ENCODE data around the gene PHF8. TPM values are rescaled to one million over a fixed set of nuclear protein-coding genes. Genes with fewer than 3 reads are reported as not detected.

PHF8 gene
- total RNA-seq, 5 donors from 2014 or later (not counting 1 experiment from before 2014, with no cell fraction given), result 52.3 to 68.1 (median 63.7) TPM

GRCh38 chrX:54085666-54086065 is 41.4 kb upstream of the PHF8 start:
- no peaks in the 10 kb centered on the region for H3K27me3 ChIP-seq (replicated peaks in 1 of 2; ENCODE audit: control insufficient read depth in 2 of 2, extremely low read depth in 1 of 2, insufficient read depth in 2 of 2, low read length in 1 of 2)
- H3K36me3 Mint-ChIP-seq, result peaks cover 23% of the 10 kb centered on the region
- DNase-seq (no peak), ATAC-seq (replicated peaks in 1 of 4) (no peak)
- 85% methylated on average over 2 of the region's 6 CpGs for WGBS (ENCODE audit: insufficient coverage)
- H3K9me3 Mint-ChIP-seq, result no peaks in the 10 kb centered on the region
- H3K4me1 Mint-ChIP-seq, result no peaks in the 10 kb centered on the region
- peaks cover 0 to 5% of the 10 kb centered on the region in 2 donors for H3K36me3 ChIP-seq (ENCODE audit: control insufficient read depth in 2 of 2, extremely low read depth in 1 of 2, insufficient read depth in 1 of 2, low read length in 1 of 2)
- H3K4me1 ChIP-seq (ENCODE audit: control insufficient read depth in 1 of 2, extremely low read depth in 1 of 2, insufficient read depth in 2 of 2, low read length in 2 of 2), result no peaks in the 10 kb centered on the region
- H3K27ac Mint-ChIP-seq, result no peak overlapping the region
- CTCF ChIA-PET, result no interaction called here
- H3K27me3 Mint-ChIP-seq, result no peaks in the 10 kb centered on the region
- no peaks in the 10 kb centered on the region for H3K9me3 ChIP-seq
- H3K4me3 ChIP-seq (ENCODE audit: control insufficient read depth in 1 of 2, extremely low read depth in 1 of 2, low read length in 1 of 2), result no peak overlapping the region
- H3K4me3 Mint-ChIP-seq, result no peak overlapping the region
- POLR2A ChIA-PET, result no interaction called here
- H3K27ac ChIP-seq (ENCODE audit: low read length), result no peak overlapping the region

DNA sequence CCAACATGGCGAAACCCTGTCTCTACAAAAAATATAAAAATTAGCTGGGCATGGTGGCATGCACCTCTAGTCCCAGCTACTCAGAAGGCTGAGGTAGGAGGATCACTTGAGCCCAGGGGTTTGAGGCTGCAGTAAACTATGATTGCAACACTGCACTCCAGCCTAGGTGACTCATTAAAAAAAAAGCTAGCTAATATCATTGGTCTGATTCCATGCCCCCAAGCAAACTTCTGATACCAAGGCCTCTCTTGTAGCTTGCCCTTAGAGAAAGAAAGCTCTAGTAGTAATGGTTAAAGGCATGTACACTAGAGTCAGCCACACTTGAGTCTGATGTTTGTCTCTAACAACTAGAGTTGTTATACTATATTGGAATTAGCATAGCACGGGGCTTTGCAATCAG is 32.6 kb upstream of the PHF8 start:
- no peaks in the 10 kb centered on the region for H3K27me3 ChIP-seq (replicated peaks in 1 of 2; ENCODE audit: control insufficient read depth in 2 of 2, extremely low read depth in 1 of 2, insufficient read depth in 2 of 2, low read length in 1 of 2)
- no peaks in the 10 kb centered on the region for H3K9me3 ChIP-seq
- Mint-ChIP-seq H3K27me3 (no peaks in the 10 kb centered on the region), H3K27ac (no peak overlapping the region), H3K36me3 (peaks cover 10% of the 10 kb centered on the region), H3K4me3 (no peak overlapping the region), H3K9me3 (no peaks in the 10 kb centered on the region), H3K4me1 (no peaks in the 10 kb centered on the region)
- no peaks in the 10 kb centered on the region for H3K4me1 ChIP-seq (ENCODE audit: control insufficient read depth in 1 of 2, extremely low read depth in 1 of 2, insufficient read depth in 2 of 2, low read length in 2 of 2)
- DNase-seq (no peak), ATAC-seq (replicated peaks in 1 of 4) (no peak)
- H3K4me3 ChIP-seq (ENCODE audit: control insufficient read depth in 1 of 2, extremely low read depth in 1 of 2, low read length in 1 of 2), result no peak overlapping the region
- peaks cover 0 to 7% of the 10 kb centered on the region in 2 donors for H3K36me3 ChIP-seq (ENCODE audit: control insufficient read depth in 2 of 2, extremely low read depth in 1 of 2, insufficient read depth in 1 of 2, low read length in 1 of 2)
- ChIA-PET CTCF (no interaction called here), POLR2A (no interaction called here)
- no CpG with 5 or more reads among the region's 2 CpGs for WGBS (ENCODE audit: insufficient coverage)
- no peak overlapping the region for H3K27ac ChIP-seq (ENCODE audit: low read length)

DNA sequence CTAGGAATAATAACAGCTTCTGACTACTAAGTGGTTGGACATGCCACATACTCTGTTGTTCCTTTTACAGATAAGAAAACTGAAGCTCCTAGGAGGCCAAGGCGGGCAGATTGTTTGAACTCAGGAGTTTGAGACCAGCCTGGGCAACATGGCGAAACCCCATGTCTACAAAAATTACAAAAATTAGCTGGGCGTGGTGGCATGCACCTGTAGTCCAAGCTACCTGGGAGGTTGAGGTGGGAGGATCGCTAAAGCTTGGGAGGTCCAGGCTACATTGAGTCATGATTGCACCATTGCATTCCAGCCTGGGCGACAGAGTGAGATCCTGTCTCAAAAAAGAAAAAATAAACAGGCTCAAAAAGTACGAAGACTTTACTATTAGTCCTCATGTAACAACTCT is 30.6 kb upstream of the PHF8 start:
- DNase-seq, result no peak
- Histone ChIP-seq H3K4me1 (ENCODE audit: control insufficient read depth in 1 of 2, extremely low read depth in 1 of 2, insufficient read depth in 2 of 2, low read length in 2 of 2) (no peaks in the 10 kb centered on the region), H3K9me3 (no peaks in the 10 kb centered on the region), H3K4me3 (ENCODE audit: control insufficient read depth in 1 of 2, extremely low read depth in 1 of 2, low read length in 1 of 2) (no peak overlapping the region), H3K27me3 (replicated peaks in 1 of 2; ENCODE audit: control insufficient read depth in 2 of 2, extremely low read depth in 1 of 2, insufficient read depth in 2 of 2, low read length in 1 of 2) (no peaks in the 10 kb centered on the region), H3K27ac (ENCODE audit: low read length) (no peak overlapping the region), H3K36me3 (ENCODE audit: control insufficient read depth in 2 of 2, extremely low read depth in 1 of 2, insufficient read depth in 1 of 2, low read length in 1 of 2) (peaks cover 0 to 7% of the 10 kb centered on the region in 2 donors)
- no peaks in the 10 kb centered on the region for H3K27me3 Mint-ChIP-seq
- no peaks in the 10 kb centered on the region for H3K4me1 Mint-ChIP-seq
- no peak overlapping the region for H3K27ac Mint-ChIP-seq
- POLR2A ChIA-PET, result no interaction called here
- CTCF ChIA-PET, result no interaction called here
- no CpG with 5 or more reads among the region's 6 CpGs for WGBS (ENCODE audit: insufficient coverage)
- H3K4me3 Mint-ChIP-seq, result no peak overlapping the region
- no peak for ATAC-seq (replicated peaks in 1 of 4)
- H3K9me3 Mint-ChIP-seq, result no peaks in the 10 kb centered on the region
- H3K36me3 Mint-ChIP-seq, result peaks cover 13% of the 10 kb centered on the region

DNA sequence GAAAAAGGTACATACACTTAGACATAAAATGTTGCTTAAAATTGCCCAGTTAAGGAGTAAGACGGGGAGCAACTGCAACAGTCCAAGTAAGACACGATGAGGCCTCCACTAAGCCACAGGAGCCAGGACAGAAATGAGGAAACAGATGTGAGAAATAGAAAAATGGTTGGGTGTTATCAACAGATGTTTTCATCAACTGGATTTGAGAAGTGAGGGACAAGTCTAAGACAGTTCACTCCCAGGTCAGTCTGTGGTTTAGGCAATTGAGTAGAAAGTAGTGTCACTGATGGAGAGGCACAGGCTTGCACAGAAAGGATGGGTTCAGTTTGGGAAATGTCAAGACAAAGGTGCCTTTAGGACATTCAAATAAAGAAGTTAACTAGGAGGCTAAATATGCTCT is 23.5 kb upstream of the PHF8 start:
- H3K36me3 Mint-ChIP-seq, result peaks cover 11% of the 10 kb centered on the region
- no peaks in the 10 kb centered on the region for H3K4me1 Mint-ChIP-seq
- DNase-seq, result no peak
- H3K4me3 Mint-ChIP-seq, result no peak overlapping the region
- H3K27ac Mint-ChIP-seq, result no peak overlapping the region
- Histone ChIP-seq H3K4me3 (ENCODE audit: control insufficient read depth in 1 of 2, extremely low read depth in 1 of 2, low read length in 1 of 2) (no peak overlapping the region), H3K9me3 (no peaks in the 10 kb centered on the region), H3K27me3 (replicated peaks in 1 of 2; ENCODE audit: control insufficient read depth in 2 of 2, extremely low read depth in 1 of 2, insufficient read depth in 2 of 2, low read length in 1 of 2) (no peaks in the 10 kb centered on the region), H3K27ac (ENCODE audit: low read length) (no peak overlapping the region), H3K4me1 (ENCODE audit: control insufficient read depth in 1 of 2, extremely low read depth in 1 of 2, insufficient read depth in 2 of 2, low read length in 2 of 2) (no peaks in the 10 kb centered on the region), H3K36me3 (ENCODE audit: control insufficient read depth in 2 of 2, extremely low read depth in 1 of 2, insufficient read depth in 1 of 2, low read length in 1 of 2) (no peaks in the 10 kb centered on the region)
- no peaks in the 10 kb centered on the region for H3K9me3 Mint-ChIP-seq
- 57% methylated on average over 1 of the region's 2 CpGs for WGBS (ENCODE audit: insufficient coverage)
- ChIA-PET CTCF (no interaction called here), POLR2A (no interaction called here)
- no peaks in the 10 kb centered on the region for H3K27me3 Mint-ChIP-seq
- no peak for ATAC-seq (replicated peaks in 1 of 4)

DNA sequence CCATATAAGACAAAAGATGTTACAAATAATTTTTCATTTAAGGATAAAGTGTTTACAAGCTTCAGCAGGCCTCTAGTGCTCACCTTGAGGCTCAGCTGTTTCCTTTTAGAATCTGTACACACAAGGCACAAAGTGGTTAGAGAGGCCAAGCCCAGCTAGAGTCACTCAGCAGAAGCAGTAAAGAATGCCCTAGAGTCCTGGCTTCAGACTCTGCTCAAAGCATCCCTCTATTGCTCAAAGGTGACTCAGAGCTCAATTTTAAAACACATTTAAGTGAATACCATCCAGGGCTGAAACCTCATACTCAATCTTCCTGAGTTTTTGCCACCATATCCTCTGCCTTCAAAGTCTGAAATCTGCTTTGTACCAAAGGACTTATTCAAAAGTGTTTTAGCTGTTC is 22.6 kb upstream of the PHF8 start:
- Histone ChIP-seq H3K4me1 (ENCODE audit: control insufficient read depth in 1 of 2, extremely low read depth in 1 of 2, insufficient read depth in 2 of 2, low read length in 2 of 2) (no peaks in the 10 kb centered on the region), H3K27ac (ENCODE audit: low read length) (no peak overlapping the region), H3K27me3 (replicated peaks in 1 of 2; ENCODE audit: control insufficient read depth in 2 of 2, extremely low read depth in 1 of 2, insufficient read depth in 2 of 2, low read length in 1 of 2) (no peaks in the 10 kb centered on the region), H3K36me3 (ENCODE audit: control insufficient read depth in 2 of 2, extremely low read depth in 1 of 2, insufficient read depth in 1 of 2, low read length in 1 of 2) (no peaks in the 10 kb centered on the region), H3K4me3 (ENCODE audit: control insufficient read depth in 1 of 2, extremely low read depth in 1 of 2, low read length in 1 of 2) (no peak overlapping the region), H3K9me3 (no peaks in the 10 kb centered on the region)
- Mint-ChIP-seq H3K27me3 (no peaks in the 10 kb centered on the region), H3K4me3 (no peak overlapping the region), H3K36me3 (peaks cover 11% of the 10 kb centered on the region), H3K9me3 (no peaks in the 10 kb centered on the region), H3K4me1 (no peaks in the 10 kb centered on the region), H3K27ac (no peak overlapping the region)
- DNase-seq (no peak), ATAC-seq (replicated peaks in 1 of 4) (no peak)
- ChIA-PET CTCF (no interaction called here), POLR2A (no interaction called here)

GRCh38 chrX:54064564-54064963 is 20.3 kb upstream of the PHF8 start:
- Mint-ChIP-seq H3K9me3 (no peaks in the 10 kb centered on the region), H3K27me3 (peaks cover 0 to 3% of the 10 kb centered on the region in 2 donors), H3K4me1 (no peaks in the 10 kb centered on the region), H3K36me3 (peaks cover 4% of the 10 kb centered on the region), H3K27ac (no peak overlapping the region), H3K4me3 (no peak overlapping the region)
- no peak overlapping the region for H3K27ac ChIP-seq (ENCODE audit: low read length)
- no CpG with 5 or more reads among the region's 3 CpGs for WGBS (ENCODE audit: insufficient coverage)
- no peaks in the 10 kb centered on the region for H3K27me3 ChIP-seq (replicated peaks in 1 of 2; ENCODE audit: control insufficient read depth in 2 of 2, extremely low read depth in 1 of 2, insufficient read depth in 2 of 2, low read length in 1 of 2)
- ATAC-seq (replicated peaks in 1 of 4) (no peak), DNase-seq (no peak)
- H3K4me1 ChIP-seq (ENCODE audit: control insufficient read depth in 1 of 2, extremely low read depth in 1 of 2, insufficient read depth in 2 of 2, low read length in 2 of 2), result no peaks in the 10 kb centered on the region
- ChIA-PET POLR2A (no interaction called here), CTCF (no interaction called here)
- H3K36me3 ChIP-seq (ENCODE audit: control insufficient read depth in 2 of 2, extremely low read depth in 1 of 2, insufficient read depth in 1 of 2, low read length in 1 of 2), result no peaks in the 10 kb centered on the region
- no peak overlapping the region for H3K4me3 ChIP-seq (ENCODE audit: control insufficient read depth in 1 of 2, extremely low read depth in 1 of 2, low read length in 1 of 2)
- no peaks in the 10 kb centered on the region for H3K9me3 ChIP-seq

- Histone ChIP-seq H3K4me3 (ENCODE audit: control insufficient read depth in 1 of 2, extremely low read depth in 1 of 2, low read length in 1 of 2) (no peak overlapping the region), H3K27ac (ENCODE audit: low read length) (no peak overlapping the region), H3K36me3 (ENCODE audit: control insufficient read depth in 2 of 2, extremely low read depth in 1 of 2, insufficient read depth in 1 of 2, low read length in 1 of 2) (no peaks in the 10 kb centered on the region), H3K9me3 (no peaks in the 10 kb centered on the region), H3K27me3 (replicated peaks in 1 of 2; ENCODE audit: control insufficient read depth in 2 of 2, extremely low read depth in 1 of 2, insufficient read depth in 2 of 2, low read length in 1 of 2) (no peaks in the 10 kb centered on the region), H3K4me1 (ENCODE audit: control insufficient read depth in 1 of 2, extremely low read depth in 1 of 2, insufficient read depth in 2 of 2, low read length in 2 of 2) (no peaks in the 10 kb centered on the region)
- H3K36me3 Mint-ChIP-seq, result peaks cover 4% of the 10 kb centered on the region
- no peaks in the 10 kb centered on the region for H3K4me1 Mint-ChIP-seq
- H3K9me3 Mint-ChIP-seq, result no peaks in the 10 kb centered on the region
- no peak overlapping the region for H3K27ac Mint-ChIP-seq
- ATAC-seq (replicated peaks in 1 of 4) (no peak), DNase-seq (no peak)
- ChIA-PET POLR2A (no interaction called here), CTCF (no interaction called here)
- WGBS (ENCODE audit: insufficient coverage), result 100% methylated on average over 1 of the region's 2 CpGs
- peaks cover 0 to 3% of the 10 kb centered on the region in 2 donors for H3K27me3 Mint-ChIP-seq
- no peak overlapping the region for H3K4me3 Mint-ChIP-seq
Measured at GRCh38 chrX:54063361-54063760, 19.1 kb upstream of the PHF8 start.

Measured in T-cell (primary cell).